Activated effector memory CD4-positive, alpha-beta T cell treated with Interleukin-2 at 50 U/mL for 16 hours (primary cell): Measurements from ENCODE around the gene BLOC1S3.
"Not testable (repeated sequence)": the region's sequence is repeated elsewhere in the genome, so short reads cannot be mapped to it uniquely, and the experiment has no call there.

ENCODE experiments used
- DNase-seq: peaks from one replicate; pipeline ENCODE4 v3.0.0-alpha.2; 2020

The BLOC1S3 gene

GRCh38 chr19:45186509-45187334 is 8.1 kb downstream of the BLOC1S3 start:
- no peak for DNase-seq

GRCh38 chr19:45187421-45188100 is 9.0 kb downstream of the BLOC1S3 start:
- DNase-seq = no peak

GRCh38 chr19:45189971-45190370 is 11.4 kb downstream of the BLOC1S3 start:
- no peak for DNase-seq

- DNase-seq = no peak
These were observed 12.8 kb downstream of the BLOC1S3 start for GRCh38 chr19:45191375-45191774.

- DNase-seq = no peak
These were observed 17.2 kb downstream of the BLOC1S3 start for GRCh38 chr19:45195764-45196163.

- no peak for DNase-seq
These were observed 22.0 kb downstream of the BLOC1S3 start for GRCh38 chr19:45200568-45200967.

- no peak for DNase-seq
These were observed 24.1 kb downstream of the BLOC1S3 start for GRCh38 chr19:45202637-45203036.

- DNase-seq = no peak
These were observed 27.2 kb downstream of the BLOC1S3 start for GRCh38 chr19:45205810-45206209.

- DNase-seq = no peak
These were observed 27.7 kb downstream of the BLOC1S3 start for GRCh38 chr19:45206328-45206727.

- DNase-seq = no peak
These were observed 33.3 kb downstream of the BLOC1S3 start for GRCh38 chr19:45211751-45212381.

GRCh38 chr19:45213031-45213430 is 34.4 kb downstream of the BLOC1S3 start:
- DNase-seq = no peak

- DNase-seq = no peak
These were observed 37.0 kb downstream of the BLOC1S3 start for GRCh38 chr19:45215391-45216191.

- DNase-seq = no peak
These were observed 38.1 kb downstream of the BLOC1S3 start for GRCh38 chr19:45216667-45217066.

- no peak for DNase-seq
These were observed 38.8 kb downstream of the BLOC1S3 start for GRCh38 chr19:45217193-45217956.

GRCh38 chr19:45217957-45218334 is 39.4 kb downstream of the BLOC1S3 start:
- DNase-seq = no peak

- DNase-seq = no peak
These were observed 39.8 kb downstream of the BLOC1S3 start for GRCh38 chr19:45218426-45218825.

- DNase-seq = no peak
These were observed 40.5 kb downstream of the BLOC1S3 start for GRCh38 chr19:45218911-45219743.

- DNase-seq = no peak
These were observed 44.1 kb downstream of the BLOC1S3 start for GRCh38 chr19:45222724-45223123.

GRCh38 chr19:45223879-45224278 is 45.3 kb downstream of the BLOC1S3 start:
- DNase-seq = no peak

- DNase-seq = no peak
These were observed 46.1 kb downstream of the BLOC1S3 start for GRCh38 chr19:45224645-45225044.

GRCh38 chr19:45229056-45229455 is 50.5 kb downstream of the BLOC1S3 start:
- not testable (repeated sequence) for DNase-seq
